D341Med (cell line): ENCODE results near the gene KDM1B.

Experiments used
- DNase-seq: peaks from one replicate; pipeline ENCODE4 v3.0.0; 2012; ENCODE audit warnings: low spot score

KDM1B gene

DNA sequence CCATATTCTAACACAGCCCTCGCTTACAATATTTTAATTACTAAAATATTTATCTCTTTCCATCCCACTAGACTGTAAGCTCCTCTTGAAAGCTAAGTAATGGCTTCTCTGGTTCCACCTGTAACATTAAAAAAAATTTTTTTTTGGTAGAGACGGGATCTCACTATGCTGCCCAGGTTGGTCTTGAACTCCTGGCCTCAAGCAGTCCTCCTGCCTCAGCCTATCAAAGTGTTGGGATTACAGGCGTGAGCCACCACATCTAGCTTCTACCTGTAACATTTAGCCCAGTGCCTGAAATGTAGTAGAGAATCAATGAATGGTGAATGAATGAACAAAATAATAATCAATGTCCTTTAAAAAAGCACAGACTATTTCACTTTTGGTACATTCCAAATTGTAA lies 80.3 kb downstream of the KDM1B start:
- no peak for DNase-seq

DNA sequence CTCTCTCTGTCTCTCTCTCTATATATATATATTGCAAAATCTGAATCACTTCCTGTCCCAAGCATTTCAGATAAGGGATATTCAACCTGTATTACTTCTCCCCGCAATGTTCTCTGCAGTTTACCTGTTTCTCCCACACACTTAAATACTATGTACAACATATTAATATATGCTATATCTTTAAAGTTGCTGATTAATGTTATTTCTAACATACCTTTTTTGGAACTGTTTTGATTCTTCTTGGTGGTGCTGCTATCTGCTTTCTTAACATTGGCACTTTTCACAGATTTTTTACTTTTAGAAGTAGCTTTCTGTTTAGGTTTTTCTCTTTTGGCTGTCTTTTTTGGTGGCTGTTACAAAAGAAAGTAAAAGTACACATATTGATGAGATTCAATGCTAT lies 81.9 kb downstream of the KDM1B start:
- no peak for DNase-seq

DNA sequence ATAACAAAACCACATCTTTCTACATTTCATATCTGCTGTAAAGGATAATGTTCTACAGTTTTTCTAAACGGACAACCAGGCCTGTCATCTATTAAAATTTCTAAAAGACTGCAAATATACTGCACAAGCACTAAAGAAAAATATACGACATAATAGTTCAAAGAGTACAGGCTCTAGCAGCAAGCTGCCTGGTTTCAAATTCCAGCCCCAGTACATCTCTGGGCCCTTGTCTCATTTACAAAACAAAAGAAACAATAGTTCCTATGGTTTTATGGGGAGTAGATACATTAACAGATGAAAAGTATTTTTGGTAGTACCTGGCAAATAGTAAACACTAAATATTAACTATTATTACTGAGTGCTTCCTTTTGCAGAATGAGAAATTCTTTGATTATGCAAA lies 85.0 kb downstream of the KDM1B start:
- DNase-seq = no peak

DNA sequence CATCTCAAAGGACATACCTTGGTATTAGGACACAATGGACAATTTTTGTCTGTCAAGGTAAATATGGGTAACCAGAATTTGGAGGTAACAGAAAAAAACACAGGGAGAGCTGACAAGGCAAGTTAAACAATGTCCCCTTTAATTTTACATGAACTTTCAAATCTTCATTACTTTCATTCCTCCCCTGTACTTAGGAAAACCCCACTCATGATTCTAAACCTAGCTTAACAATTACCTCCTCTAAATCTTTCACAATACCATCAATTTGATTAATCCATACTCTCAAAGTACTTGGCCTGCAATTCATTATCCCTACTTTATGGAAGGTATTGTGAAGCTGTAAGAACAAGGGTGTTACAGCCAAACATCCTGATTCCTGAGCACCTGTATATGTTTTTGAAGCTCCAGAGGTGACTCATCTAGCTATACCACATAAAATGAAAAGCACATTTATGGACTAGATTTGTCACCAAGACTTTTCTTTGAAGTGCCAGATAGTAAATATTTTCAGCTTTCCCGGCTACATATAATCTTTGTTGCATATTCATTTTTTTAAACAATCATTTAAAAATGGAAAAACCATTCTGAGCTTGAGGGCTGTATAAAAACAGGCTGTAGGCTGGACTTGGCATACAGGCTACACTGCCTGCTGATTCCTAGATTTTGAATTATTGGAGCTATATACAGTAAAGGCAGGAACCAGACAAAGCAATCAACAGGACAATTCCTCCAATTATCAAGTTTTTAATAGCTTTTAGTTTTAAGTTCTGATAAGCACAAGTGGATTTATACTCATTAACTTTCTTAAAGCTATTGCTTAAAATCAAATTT lies 86.2 kb downstream of the KDM1B start:
- DNase-seq = no peak

DNA sequence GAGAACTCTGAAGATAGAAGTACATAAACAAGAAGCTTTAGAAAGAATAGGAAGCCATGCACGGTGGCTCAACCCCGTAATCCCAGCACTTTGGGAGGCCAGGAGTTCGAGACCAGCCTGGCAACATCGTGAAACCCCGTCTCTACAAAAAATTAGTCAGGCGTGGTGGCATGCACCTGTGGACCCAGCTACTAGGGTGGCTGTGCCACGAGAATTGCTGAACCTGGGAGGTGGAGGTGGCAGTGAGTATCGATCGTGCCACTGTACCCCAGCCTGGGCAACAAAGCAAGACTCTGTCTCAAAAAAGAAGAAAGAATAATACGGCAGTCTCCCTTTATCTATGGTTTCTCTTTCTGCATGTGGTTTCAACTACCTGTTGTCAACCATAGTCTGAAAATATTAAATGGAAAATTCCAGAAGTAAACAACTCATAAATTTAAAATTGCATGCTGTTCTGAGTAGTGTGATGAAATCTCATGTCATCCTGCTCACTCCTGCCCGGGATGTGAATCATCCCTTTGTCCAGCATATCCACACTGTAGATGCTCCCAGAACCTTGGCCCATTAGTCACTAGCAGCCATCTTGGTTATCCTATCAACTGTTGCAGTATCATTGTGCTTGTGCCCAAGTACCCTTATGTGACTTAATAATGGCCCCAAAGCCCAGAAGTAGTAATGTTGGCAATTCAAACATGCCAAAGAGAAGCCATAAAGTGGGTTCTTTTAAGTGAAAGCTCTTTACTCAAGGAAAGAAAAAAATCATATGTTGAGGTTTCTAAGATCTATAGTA lies 87.0 kb downstream of the KDM1B start:
- DNase-seq = no peak

DNA sequence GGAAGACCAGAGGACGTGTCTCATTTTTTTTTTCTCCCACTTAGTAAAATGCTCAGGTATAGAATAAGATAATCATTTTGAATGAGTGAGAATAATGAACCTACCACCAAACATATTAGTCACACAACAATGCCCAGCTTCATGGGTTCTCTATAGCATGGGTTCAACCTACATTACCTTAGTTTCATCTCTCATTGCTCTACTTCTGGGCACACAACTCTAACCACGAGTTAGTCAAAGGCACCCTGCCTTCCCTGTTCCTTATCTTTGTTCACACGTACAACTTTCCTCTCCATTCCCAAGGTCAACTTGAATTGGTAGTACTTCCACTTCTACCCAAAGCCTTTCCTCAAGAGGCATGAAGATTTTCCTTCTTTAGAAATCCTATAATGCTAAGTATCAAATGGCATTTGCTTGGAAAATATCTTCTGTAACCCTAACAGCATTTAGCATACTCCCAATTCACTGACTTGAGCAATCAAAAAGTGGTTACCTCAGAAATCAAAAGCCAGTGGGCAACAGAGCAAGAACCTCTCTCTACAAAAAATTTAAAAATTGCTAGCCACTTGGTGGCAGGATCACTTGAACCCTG lies 88.2 kb downstream of the KDM1B start:
- no peak for DNase-seq

DNA sequence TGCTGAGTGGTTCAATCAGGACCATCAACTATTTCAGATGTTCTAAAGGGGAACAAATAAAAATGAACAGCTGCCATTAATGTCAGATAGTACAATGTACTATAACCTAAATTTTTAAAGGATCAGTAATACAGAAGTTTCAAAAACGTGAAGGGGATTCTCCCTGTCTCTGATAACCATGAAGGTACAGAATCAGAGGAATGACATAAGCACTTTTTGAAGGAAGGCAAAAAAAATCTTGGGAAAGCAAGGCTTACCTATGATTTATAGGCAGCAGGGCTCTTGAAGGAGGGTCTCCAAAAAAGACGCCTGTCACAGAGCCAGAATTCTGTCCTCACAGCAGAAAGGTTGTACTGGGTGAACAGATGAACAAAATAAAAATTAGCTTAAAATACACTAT lies 89.0 kb downstream of the KDM1B start:
- DNase-seq = no peak

DNA sequence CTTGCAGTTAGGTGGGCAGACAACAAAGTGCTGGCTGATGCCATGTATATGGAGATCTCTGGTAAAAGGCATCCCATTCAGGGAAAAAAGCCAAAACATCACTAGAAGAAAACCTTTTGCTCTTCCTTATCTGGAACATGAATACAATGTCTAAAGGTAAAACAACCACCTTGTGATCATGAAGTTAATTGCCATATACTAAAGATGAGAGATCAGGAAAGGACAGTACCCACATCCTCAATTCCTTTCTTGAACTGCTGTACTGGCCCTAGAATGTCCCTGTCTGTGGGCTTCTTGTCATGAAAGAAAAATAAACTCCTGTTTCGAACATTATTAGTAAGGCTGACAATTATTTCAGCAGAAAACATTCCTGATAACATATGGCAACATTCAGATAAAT lies 89.9 kb downstream of the KDM1B start:
- DNase-seq = no peak

DNA sequence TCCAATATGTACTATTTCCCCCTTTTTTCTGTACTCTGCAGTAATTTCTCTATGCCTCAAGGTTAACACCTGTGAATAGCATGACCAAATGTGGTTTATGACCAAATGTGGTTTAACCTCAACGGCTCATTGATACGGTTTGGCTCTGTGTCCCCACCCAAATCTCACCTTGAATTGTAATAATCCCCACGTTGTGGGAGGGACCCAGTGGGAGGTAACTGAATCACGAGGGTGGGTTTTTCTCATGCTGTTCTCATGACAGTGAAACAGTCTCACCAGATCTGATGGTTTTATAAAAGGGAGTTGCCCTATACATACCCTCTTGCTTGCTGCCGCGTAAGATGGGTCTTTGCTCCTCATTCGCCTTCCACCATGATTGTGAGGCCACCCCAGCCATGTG lies 90.4 kb downstream of the KDM1B start:
- DNase-seq = no peak

DNA sequence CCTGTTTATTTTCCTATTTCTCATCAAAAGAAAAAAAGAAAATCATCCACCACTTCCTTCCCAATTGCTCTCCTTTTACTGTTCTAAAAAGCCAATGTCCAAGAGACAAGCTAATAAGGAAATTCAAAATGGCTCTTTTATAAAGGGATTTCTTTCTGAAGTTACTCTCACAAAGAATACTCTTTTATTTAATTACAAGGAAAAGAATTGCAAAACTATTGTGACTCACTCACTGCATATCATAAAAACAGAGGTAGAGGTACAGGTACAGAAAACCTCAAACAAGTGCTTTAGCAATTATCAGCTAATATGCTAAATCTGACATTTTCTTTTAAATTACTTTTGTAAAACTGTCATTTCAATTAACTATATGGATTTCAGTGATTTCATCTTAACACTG lies 91.0 kb downstream of the KDM1B start:
- DNase-seq = no peak

DNA sequence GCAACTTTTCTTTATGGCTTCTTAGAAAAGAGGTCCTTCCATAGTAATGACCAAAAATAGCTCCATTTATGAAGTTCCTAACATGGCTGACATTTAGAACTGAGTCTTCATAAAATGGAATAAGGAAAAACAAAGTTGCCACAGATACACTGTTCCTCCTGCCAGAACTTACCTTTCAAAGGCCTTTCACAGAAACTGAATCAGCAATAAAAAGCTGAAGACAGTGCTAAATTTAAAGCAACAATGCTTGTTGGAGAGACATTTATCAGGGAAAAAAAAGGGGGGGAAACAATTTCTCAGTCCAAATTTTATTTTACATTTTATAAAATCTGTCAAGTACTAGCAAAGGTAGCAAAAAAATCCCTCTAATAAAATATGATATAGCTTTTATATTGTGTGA lies 91.8 kb downstream of the KDM1B start:
- no peak for DNase-seq

DNA sequence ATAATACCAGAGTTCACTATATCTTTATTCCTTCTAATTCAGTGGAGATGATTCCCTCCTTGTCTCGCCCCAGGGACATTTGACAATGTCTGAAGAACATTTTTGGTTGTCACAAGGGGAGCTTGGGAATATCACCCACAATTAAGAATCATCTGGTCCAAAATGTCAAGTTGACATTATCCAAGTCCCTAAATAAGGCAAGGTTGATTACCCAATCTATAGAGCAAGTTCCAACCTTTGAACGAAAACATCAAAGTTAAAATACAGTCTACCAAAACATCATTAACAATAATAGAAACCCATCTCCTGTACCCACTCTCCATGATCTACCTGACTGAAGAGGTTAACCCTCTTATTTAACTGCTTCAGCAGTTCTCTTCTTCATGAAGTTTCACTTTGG lies 93.5 kb downstream of the KDM1B start:
- DNase-seq = no peak

DNA sequence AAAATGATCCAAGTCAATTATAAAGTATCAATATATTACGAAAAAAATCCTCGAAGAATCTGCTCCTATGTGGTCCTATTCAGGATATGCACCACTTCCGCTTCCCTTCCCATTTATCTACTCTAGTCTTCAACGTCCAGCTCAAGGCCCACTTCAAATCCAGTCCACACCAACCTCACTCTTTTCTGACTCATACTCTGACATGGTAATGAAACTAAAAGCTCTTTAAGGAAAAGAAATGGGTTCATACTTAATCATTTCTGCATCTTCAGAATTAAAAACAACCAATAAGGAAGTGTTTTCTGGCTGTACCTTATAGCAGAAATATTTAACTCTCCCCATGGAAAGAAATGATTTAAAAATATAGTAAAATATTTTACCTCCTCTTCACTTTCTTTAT lies 94.0 kb downstream of the KDM1B start:
- no peak for DNase-seq

DNA sequence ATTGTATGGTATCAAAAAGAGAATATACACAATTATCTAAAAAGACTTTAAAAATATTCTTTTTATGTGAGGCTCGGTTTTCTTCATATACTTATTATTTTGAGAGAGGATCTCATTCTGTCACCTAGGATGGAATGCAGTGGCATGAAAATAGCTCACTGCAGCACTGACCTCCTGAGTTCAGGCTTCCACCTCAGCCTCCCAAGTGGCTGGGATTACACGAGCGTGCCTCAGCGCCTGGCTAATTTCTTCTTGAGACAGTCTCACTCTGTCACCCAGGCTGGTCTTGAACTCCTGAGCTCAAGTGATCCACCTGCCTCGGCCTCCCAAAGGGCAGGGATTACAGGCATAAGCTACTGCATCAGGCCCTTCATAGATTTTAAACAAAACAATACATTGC lies 98.4 kb downstream of the KDM1B start:
- no peak for DNase-seq

DNA sequence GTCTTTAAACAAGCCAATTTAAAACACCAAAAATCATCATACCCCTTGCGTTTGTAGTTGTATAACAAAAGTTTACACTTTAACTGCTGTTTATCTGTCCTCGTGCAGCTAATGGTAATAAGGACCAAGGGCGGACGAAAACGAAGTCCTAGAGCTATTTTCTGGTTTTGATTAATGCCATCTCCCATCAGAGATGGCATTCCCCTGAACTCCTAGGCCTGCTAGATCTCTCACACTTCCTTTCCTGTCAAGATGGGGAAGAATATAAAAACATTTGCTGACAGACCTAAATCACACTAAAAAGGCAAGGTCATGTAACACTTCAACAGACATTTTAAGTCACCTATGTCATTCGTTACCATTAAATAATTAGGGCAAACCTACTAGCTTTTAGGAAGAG lies 99.6 kb downstream of the KDM1B start:
- no peak for DNase-seq

DNA sequence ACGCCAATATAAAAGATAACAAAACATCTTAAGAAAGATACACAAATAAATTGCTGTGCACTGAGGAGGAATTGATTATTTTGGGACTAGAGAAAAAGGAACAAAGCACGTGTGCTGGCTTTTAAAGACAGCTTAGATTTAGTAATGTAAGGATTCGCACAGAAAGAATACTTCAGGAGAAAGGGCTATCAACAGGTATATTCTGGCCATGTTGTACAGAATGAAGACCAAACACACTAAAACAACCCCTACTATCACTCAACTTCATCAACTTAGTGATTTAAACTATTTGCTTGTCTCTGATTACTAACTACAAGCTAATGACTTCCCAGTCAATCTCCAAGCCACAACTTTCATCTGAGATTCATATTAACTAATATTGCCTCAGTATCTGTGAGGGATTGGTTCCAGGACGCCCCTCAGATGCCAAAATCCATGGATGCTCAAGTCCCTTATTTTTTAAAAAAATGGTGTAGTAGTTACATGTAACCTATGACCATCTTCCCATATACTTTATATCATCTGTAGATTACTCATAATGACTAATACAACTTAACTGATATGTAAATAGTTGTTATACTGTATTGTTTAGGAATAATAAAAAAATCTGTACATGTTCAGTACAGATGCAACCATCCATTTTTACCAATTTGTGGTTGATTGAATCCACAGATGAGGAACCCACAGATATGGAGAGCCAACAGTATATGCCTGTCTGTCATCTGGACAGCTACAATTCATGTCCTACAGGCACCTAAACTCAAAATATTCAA lies 104.6 kb downstream of the KDM1B start:
- DNase-seq = no peak

DNA sequence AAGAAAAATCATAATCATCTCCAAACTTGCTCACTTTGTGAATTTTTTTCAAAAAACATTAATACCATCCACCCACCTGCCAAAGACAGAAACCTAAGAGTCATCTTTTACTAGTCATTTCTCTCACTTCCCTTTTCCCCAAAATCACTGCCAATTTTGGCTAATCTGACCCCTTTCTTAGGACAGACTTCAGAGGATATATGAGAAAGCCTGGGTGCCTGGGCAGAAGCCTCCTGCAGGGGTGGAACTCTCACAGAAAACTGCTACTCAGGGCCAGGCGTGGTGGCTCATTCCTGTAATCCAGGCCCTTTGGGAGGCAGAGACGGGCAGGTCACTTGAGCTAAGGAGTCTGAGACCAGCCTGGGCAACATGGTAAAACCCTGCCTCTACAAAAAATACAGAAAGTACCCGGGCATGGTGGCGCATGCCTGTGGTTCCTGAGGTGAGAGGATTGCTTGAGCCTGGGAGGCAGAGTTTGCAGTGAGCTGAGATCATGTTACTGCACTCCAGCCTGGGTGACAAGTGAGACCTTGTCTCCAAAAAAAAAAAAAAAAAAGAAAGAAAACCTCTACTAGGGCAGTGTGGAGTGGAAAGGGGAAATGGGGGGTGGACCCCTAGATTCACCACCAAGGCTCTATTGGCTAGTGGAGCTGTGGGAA lies 105.4 kb downstream of the KDM1B start:
- no peak for DNase-seq

DNA sequence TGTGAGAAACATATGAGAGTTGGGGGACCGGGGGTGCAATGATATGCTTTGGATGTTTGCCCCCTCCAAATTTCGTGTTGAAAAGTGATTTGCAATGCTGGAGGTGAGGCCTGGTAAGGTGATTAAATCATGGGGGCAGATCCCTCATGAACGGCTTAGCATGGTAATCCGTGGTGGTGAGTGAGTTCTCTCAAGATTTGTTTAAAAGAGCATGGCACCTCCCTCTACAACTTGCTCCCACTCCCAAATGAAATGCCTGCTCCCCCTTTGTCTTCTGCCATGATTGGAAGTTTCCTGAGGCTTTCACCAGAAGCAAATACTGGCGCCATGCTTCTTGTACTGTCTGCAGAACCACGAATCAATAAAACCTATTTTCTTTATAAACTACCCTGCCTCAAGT lies 106.7 kb downstream of the KDM1B start:
- peak; percentile 36 for DNase-seq

DNA sequence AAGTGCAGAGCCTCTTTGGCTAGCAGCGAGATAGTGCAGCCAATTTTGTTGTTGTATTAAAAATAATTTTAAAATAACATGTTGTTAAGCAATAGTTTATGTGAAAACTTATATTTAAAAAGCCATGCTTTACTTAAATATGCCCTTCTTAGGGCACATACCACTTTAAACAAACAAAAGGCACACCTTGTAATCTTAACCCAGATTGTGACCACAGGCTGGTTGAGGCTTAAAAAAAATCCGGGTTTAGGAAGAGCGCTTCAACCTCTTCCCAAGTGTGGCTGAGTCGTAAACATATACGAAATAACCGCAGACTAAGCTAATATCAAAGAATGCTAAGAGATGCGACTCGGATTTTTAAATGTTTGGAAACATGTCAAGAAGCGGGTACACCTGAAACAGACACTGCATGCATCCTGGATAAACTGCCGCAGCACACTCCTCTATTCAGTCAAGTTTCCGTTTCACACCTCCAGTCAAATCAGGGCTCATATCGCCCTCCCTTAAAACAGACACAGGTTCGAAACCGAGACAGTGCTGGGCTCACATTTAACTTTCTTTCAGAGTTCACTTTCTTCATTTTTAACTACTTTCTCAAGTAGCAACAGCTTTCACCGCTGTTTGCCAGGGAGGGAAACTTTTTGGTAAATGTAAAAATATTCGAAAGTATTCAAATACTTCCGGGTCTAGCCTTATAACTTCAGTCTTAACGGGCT lies 107.6 kb downstream of the KDM1B start:
- DNase-seq = no peak

DNA sequence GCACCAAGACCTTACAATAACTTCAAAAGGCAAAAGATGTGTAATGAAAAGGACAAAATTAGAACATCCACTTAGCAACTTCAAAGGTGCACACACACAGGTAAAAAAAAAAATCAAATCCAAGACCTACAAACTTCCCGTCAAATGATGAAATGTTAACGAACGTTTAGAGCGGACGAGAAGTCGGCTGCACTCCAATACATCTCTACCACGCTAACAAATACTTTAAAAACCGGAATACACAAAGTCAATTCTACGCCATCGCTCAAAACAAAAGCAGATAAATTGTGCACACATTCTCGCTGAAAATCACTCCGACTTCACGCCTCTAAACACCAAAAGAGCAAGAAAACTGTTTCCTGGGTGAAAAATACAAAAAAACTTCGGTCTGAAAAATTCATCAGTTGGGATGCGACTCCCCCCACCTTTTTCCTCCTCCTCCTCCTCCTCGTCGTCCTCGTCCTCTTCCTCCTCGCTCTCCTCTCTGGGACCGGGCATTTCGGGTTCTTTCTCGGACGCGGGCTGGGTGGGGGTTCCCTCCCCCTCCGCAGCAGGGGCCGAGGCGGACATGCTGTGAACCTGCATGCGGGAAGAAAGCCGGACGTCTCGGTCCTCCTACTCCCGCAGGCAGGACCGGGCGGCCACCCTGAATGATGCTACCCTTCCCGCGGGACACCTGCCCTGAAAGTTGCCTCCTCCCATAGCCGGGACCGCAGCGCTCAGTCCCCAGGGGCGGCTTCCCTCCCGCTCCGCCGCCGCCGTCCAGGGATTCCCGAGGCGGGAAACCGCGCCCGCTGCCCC lies 108.4 kb downstream of the KDM1B start:
- no peak for DNase-seq
